Dendritic cell treated with granulocyte-macrophage colony-stimulating factor and Interleukin-4, amounts not matched to agents 40 ng/mL and 50 ng/mL, for 4 days (primary cell): ENCODE measurements around the gene DDX51.

Source experiments
- H3K27ac Mint-ChIP-seq: one replicate; pipeline ENCODE4 v1.8.0; 2022; ENCODE audit warnings: mild to moderate bottlenecking, mixed read lengths
- H3K27me3 Mint-ChIP-seq: one replicate; pipeline ENCODE4 v1.8.0; 2022; ENCODE audit warnings: mild to moderate bottlenecking, mixed read lengths
- H3K36me3 Mint-ChIP-seq: one replicate; pipeline ENCODE4 v1.8.0; 2022; ENCODE audit warnings: low read depth, mixed read lengths
- H3K4me1 Mint-ChIP-seq: one replicate; pipeline ENCODE4 v1.8.0; 2022; ENCODE audit warnings: low read depth, mixed read lengths
- H3K4me3 Mint-ChIP-seq: one replicate; pipeline ENCODE4 v1.8.0; 2022; ENCODE audit warnings: mild to moderate bottlenecking, moderate library complexity, mixed read lengths
- H3K9me3 Mint-ChIP-seq: one replicate; pipeline ENCODE4 v1.8.0; 2022; ENCODE audit warnings: mixed read lengths
- intact Hi-C: fragments of 100-400 bp; cut with micrococcal nuclease; formaldehyde crosslinking; loops from one replicate; pipeline ENCODE4 v1.15.0; 2022

The DDX51 gene

GRCh38 chr12:132174839-132175490 is 30.8 kb upstream of the DDX51 start:
- Mint-ChIP-seq H3K9me3 (no peaks in the 10 kb centered on the region), H3K4me1 (peaks cover 9% of the 10 kb centered on the region), H3K4me3 (no peak overlapping the region), H3K27ac (no peak overlapping the region), H3K27me3 (peaks cover 39% of the 10 kb centered on the region), H3K36me3 (no peaks in the 10 kb centered on the region)
- intact Hi-C loops, result no loop called here

DNA sequence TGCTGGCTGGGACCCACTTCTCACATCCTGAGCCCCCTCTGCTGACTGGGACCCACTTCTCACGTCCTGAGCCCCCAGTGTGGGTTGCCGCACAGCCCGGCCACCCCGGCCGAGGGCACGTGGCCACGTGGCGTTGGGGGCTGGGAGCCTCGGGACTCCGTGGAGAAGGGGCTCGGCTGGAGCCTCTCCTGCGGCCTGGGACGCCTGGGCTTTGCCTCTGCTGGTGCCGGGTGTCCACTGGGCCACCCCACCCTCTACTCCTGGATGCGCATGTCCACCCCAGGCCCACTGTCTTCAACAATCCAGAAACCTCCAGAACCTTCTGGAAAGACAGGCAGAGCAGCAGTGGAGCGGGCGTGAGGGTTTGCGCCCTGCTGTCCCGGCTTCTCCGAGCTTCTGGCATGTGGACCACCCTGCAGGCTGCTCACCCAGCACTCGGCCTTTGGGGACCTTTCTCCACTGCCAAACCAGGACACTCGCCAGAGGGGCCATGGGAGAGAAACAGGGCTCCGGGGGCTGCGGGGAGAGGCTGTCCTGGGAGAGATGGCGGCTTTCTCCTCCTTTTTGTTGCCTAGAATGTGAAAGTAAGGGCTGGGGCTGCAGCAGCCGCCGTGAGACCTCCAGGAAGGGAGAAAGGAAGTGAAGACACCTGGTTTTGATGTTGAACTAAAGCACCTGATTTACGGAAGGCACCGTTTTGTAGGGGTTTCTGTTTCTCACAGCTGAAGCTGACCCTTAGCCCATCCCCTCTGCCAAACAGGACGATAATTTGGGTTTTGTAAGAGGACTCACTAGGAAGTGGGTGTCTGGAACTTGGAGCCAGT is 30.1 kb upstream of the DDX51 start:
- Mint-ChIP-seq H3K27ac (no peak overlapping the region), H3K9me3 (no peaks in the 10 kb centered on the region), H3K4me1 (peaks cover 9% of the 10 kb centered on the region), H3K4me3 (no peak overlapping the region), H3K36me3 (no peaks in the 10 kb centered on the region), H3K27me3 (peaks cover 46% of the 10 kb centered on the region)
- intact Hi-C loops, result no loop called here

DNA sequence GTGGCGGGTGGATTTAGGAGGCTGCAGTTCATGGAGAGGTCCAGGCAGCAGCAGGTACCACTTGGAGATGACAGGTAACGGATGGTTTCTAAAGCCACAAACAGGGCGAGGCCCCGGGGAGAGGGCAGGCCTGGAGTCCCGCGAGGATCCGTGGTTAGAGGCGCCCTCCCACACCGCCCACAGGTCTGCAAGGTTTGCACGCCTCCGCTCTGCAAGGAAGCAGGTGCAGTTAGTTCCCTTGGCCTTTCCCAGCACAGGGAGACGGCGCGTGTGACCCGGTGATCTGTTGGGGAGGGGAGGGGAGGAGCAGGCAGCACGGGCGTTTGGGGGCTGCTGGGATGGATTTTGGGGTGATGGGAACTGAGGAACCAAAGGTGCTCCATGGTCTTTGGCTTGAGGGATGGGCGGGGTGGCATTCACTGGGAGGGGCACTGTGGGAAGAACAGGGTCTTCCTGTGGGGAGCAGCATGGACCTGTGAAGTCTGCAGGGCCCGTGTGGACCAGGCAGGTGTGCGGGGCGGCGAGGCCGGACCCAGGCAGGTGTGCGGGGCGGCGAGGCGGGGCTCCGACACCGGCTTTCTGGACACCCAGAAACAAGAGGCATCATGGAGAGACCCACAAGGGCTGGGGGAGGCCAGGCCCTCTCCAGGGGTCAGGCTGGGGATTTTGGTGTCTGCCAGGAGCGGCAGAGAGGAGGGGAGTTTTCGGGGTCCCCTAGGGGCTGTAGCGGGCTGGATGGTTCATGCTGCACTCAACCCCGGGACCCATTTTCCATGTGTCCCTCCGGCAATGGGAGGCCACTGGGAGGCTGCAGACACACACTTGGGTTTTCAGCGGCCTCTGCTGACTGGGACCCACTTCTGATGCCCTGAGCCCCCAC is 29.3 kb upstream of the DDX51 start:
- Mint-ChIP-seq H3K36me3 (no peaks in the 10 kb centered on the region), H3K27ac (no peak overlapping the region), H3K9me3 (no peaks in the 10 kb centered on the region), H3K27me3 (peaks cover 45% of the 10 kb centered on the region), H3K4me3 (no peak overlapping the region), H3K4me1 (peaks cover 1% of the 10 kb centered on the region)
- intact Hi-C loops, result no loop called here

DNA sequence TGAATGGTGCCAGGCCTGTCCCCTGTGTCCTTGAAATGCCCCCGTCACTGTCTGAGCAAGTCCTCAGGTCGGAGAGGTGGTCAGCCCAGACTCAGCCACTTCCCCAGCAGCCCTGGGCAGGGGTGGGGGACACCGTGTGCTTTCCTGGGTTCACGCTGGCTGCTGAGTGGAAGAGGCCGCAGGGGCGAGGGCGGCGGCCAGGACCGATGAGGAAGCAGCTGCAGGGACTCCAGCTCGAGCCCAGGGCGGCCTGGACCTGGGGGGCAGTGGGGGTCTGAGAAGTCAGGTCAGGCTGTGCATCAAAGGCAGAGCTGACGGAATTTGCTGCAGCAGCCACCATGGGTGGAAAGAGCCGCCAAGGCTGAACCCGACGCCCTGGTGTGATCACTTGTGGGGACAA is 28.5 kb upstream of the DDX51 start:
- H3K9me3 Mint-ChIP-seq, result no peaks in the 10 kb centered on the region
- H3K4me1 Mint-ChIP-seq, result no peaks in the 10 kb centered on the region
- H3K27me3 Mint-ChIP-seq, result peaks cover 52% of the 10 kb centered on the region
- H3K4me3 Mint-ChIP-seq, result no peak overlapping the region
- no peaks in the 10 kb centered on the region for H3K36me3 Mint-ChIP-seq
- intact Hi-C loops, result no loop called here
- H3K27ac Mint-ChIP-seq, result no peak overlapping the region

GRCh38 chr12:132171968-132172521 is 27.9 kb upstream of the DDX51 start:
- H3K4me3 Mint-ChIP-seq, result no peak overlapping the region
- no peaks in the 10 kb centered on the region for H3K4me1 Mint-ChIP-seq
- H3K36me3 Mint-ChIP-seq, result no peaks in the 10 kb centered on the region
- H3K27ac Mint-ChIP-seq, result no peak overlapping the region
- H3K9me3 Mint-ChIP-seq, result peaks cover 4% of the 10 kb centered on the region
- intact Hi-C loops, result no loop called here
- H3K27me3 Mint-ChIP-seq, result peaks cover 58% of the 10 kb centered on the region

- H3K36me3 Mint-ChIP-seq, result no peaks in the 10 kb centered on the region
- H3K4me3 Mint-ChIP-seq, result no peak overlapping the region
- no peak overlapping the region for H3K27ac Mint-ChIP-seq
- H3K4me1 Mint-ChIP-seq, result no peaks in the 10 kb centered on the region
- intact Hi-C loops, result no loop called here
- peaks cover 10% of the 10 kb centered on the region for H3K9me3 Mint-ChIP-seq
- peaks cover 58% of the 10 kb centered on the region for H3K27me3 Mint-ChIP-seq
These were observed 27.3 kb upstream of the DDX51 start for GRCh38 chr12:132171293-132171967.

GRCh38 chr12:132170637-132171292 is 26.6 kb upstream of the DDX51 start:
- Mint-ChIP-seq H3K4me3 (no peak overlapping the region), H3K27ac (no peak overlapping the region), H3K9me3 (peaks cover 17% of the 10 kb centered on the region), H3K27me3 (peaks cover 58% of the 10 kb centered on the region), H3K4me1 (no peaks in the 10 kb centered on the region), H3K36me3 (no peaks in the 10 kb centered on the region)
- intact Hi-C loops, result no loop called here

- H3K27me3 Mint-ChIP-seq, result peaks cover 58% of the 10 kb centered on the region
- H3K9me3 Mint-ChIP-seq, result peaks cover 18% of the 10 kb centered on the region
- no peaks in the 10 kb centered on the region for H3K36me3 Mint-ChIP-seq
- H3K4me3 Mint-ChIP-seq, result no peak overlapping the region
- intact Hi-C loops, result no loop called here
- H3K4me1 Mint-ChIP-seq, result no peaks in the 10 kb centered on the region
- no peak overlapping the region for H3K27ac Mint-ChIP-seq
These were observed 26.0 kb upstream of the DDX51 start for GRCh38 chr12:132170094-132170636.

- H3K4me1 Mint-ChIP-seq, result no peaks in the 10 kb centered on the region
- H3K4me3 Mint-ChIP-seq, result no peak overlapping the region
- peaks cover 18% of the 10 kb centered on the region for H3K9me3 Mint-ChIP-seq
- no peaks in the 10 kb centered on the region for H3K36me3 Mint-ChIP-seq
- no peak overlapping the region for H3K27ac Mint-ChIP-seq
- peaks cover 56% of the 10 kb centered on the region for H3K27me3 Mint-ChIP-seq
- intact Hi-C loops, result no loop called here
These were observed 25.3 kb upstream of the DDX51 start for GRCh38 chr12:132169376-132169775.

GRCh38 chr12:132168311-132169031 is 24.4 kb upstream of the DDX51 start:
- H3K27me3 Mint-ChIP-seq, result peaks cover 58% of the 10 kb centered on the region
- H3K36me3 Mint-ChIP-seq, result no peaks in the 10 kb centered on the region
- H3K9me3 Mint-ChIP-seq, result peaks cover 18% of the 10 kb centered on the region
- no peak overlapping the region for H3K4me3 Mint-ChIP-seq
- peaks cover 2% of the 10 kb centered on the region for H3K4me1 Mint-ChIP-seq
- intact Hi-C loops, result no loop called here
- H3K27ac Mint-ChIP-seq, result no peak overlapping the region

GRCh38 chr12:132167611-132168310 is 23.6 kb upstream of the DDX51 start:
- Mint-ChIP-seq H3K9me3 (peaks cover 18% of the 10 kb centered on the region), H3K4me3 (no peak overlapping the region), H3K36me3 (no peaks in the 10 kb centered on the region), H3K4me1 (peaks cover 8% of the 10 kb centered on the region), H3K27ac (no peak overlapping the region), H3K27me3 (peaks cover 56% of the 10 kb centered on the region)
- intact Hi-C loops, result no loop called here
